Neural cell (in vitro differentiated cells): ENCODE results near the gene OR2A42.
"Not testable (repeated sequence)": the region's sequence is repeated elsewhere in the genome, so short reads cannot be mapped to it uniquely, and the experiment has no call there.

Experiments
- EZH2 ChIP-seq: fragments of 200-600, 300-800 bp; shearing (Covaris generic), sonication (generic); IDR thresholded peaks from 2 replicates; pipeline ENCODE4 v1.6.1; 2014; ENCODE audit warnings: antibody characterized with exemption, low read length, borderline replicate concordance, mild to moderate bottlenecking; ENCODE audit not compliant: insufficient read depth, poor library complexity, severe bottlenecking
- RAD21 ChIP-seq: fragments of 450-650 bp; conservative IDR thresholded peaks from 2 replicates; pipeline ENCODE4 v1.6.1; 2014; ENCODE audit warnings: antibody characterized with exemption, mild to moderate bottlenecking, moderate library complexity
- TF ChIP-seq, protein P1 (sequence below): fragments of 450-650 bp; IDR thresholded peaks from 2 replicates; pipeline ENCODE4 v1.5.1; 2014; ENCODE audit warnings: antibody characterized with exemption, mild to moderate bottlenecking, moderate library complexity; ENCODE audit not compliant: poor library complexity, severe bottlenecking

DNA sequence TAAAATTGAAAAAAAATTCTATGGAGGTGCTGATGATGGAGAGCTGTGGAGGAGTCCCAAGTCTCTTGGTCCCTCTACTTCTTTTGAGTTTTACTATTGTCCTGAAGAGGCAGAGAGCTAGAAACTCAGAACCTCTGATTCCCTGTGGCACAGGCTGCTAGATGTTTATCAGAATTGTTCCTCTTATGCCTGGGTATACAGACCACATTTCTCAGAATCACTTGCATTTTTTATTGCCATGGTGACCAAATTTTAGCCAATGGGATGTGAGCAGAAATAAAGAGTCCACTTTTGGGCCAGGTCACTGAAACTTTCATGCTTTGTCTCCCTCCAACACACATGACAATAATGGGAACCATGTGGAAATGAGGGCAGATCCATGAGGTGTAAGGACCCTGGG lies 15.7 kb downstream of the OR2A42 start:
- TF ChIP-seq, protein P1, sequence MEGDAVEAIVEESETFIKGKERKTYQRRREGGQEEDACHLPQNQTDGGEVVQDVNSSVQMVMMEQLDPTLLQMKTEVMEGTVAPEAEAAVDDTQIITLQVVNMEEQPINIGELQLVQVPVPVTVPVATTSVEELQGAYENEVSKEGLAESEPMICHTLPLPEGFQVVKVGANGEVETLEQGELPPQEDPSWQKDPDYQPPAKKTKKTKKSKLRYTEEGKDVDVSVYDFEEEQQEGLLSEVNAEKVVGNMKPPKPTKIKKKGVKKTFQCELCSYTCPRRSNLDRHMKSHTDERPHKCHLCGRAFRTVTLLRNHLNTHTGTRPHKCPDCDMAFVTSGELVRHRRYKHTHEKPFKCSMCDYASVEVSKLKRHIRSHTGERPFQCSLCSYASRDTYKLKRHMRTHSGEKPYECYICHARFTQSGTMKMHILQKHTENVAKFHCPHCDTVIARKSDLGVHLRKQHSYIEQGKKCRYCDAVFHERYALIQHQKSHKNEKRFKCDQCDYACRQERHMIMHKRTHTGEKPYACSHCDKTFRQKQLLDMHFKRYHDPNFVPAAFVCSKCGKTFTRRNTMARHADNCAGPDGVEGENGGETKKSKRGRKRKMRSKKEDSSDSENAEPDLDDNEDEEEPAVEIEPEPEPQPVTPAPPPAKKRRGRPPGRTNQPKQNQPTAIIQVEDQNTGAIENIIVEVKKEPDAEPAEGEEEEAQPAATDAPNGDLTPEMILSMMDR, result not testable (repeated sequence)
- TF ChIP-seq RAD21, EZH2: not testable (repeated sequence)
